ENCODE measurements around the gene SKAP2.

SKAP2 gene

GRCh38 chr7:26664735-26665416 lies 199.5 kb downstream of the SKAP2 start:
- peak; percentile 3 to 5 for DNase-seq (ENCODE audit: low read depth in 2 of 2)

GRCh38 chr7:26664274-26664673 lies 200.1 kb downstream of the SKAP2 start:
- DNase-seq (ENCODE audit: low read depth in 2 of 2): no peak

GRCh38 chr7:26663874-26664273 lies 200.5 kb downstream of the SKAP2 start:
- no peak for DNase-seq (ENCODE audit: low read depth in 2 of 2)

- DNase-seq (ENCODE audit: low read depth in 2 of 2): no peak
These were observed 201.7 kb downstream of the SKAP2 start for GRCh38 chr7:26662646-26663045.

GRCh38 chr7:26659121-26659520 lies 205.3 kb downstream of the SKAP2 start:
- DNase-seq (ENCODE audit: low read depth in 2 of 2): no peak

GRCh38 chr7:26658389-26659084 lies 205.9 kb downstream of the SKAP2 start:
- no peak for DNase-seq (ENCODE audit: low read depth in 2 of 2)

- DNase-seq (ENCODE audit: low read depth in 2 of 2): no peak
These were observed 206.6 kb downstream of the SKAP2 start for GRCh38 chr7:26657686-26658388.

GRCh38 chr7:26657206-26657641 lies 207.2 kb downstream of the SKAP2 start:
- no peak for DNase-seq (ENCODE audit: low read depth in 2 of 2)

GRCh38 chr7:26656735-26657134 lies 207.7 kb downstream of the SKAP2 start:
- DNase-seq (ENCODE audit: low read depth in 2 of 2): no peak

- no peak for DNase-seq (ENCODE audit: low read depth in 2 of 2)
These were observed 208.6 kb downstream of the SKAP2 start for GRCh38 chr7:26655781-26656180.

GRCh38 chr7:26653430-26654399 lies 210.7 kb downstream of the SKAP2 start:
- no peak for DNase-seq (ENCODE audit: low read depth in 2 of 2)

- no peak for DNase-seq (ENCODE audit: low read depth in 2 of 2)
These were observed 211.8 kb downstream of the SKAP2 start for GRCh38 chr7:26652401-26653100.

GRCh38 chr7:26650103-26650502 lies 214.3 kb downstream of the SKAP2 start:
- DNase-seq (ENCODE audit: low read depth in 2 of 2): no peak

GRCh38 chr7:26649388-26649787 lies 215.0 kb downstream of the SKAP2 start:
- no peak for DNase-seq (ENCODE audit: low read depth in 2 of 2)

- no peak for DNase-seq (ENCODE audit: low read depth in 2 of 2)
These were observed 215.8 kb downstream of the SKAP2 start for GRCh38 chr7:26648554-26648953.

- no peak for DNase-seq (ENCODE audit: low read depth in 2 of 2)
These were observed 217.9 kb downstream of the SKAP2 start for GRCh38 chr7:26646336-26647048.

- DNase-seq (ENCODE audit: low read depth in 2 of 2): no peak
These were observed 219.3 kb downstream of the SKAP2 start for GRCh38 chr7:26645121-26645520.

- DNase-seq (ENCODE audit: low read depth in 2 of 2): no peak
These were observed 222.0 kb downstream of the SKAP2 start for GRCh38 chr7:26642416-26642815.

GRCh38 chr7:26639695-26640094 lies 224.7 kb downstream of the SKAP2 start:
- DNase-seq (ENCODE audit: low read depth in 2 of 2): no peak

- no peak for DNase-seq (ENCODE audit: low read depth in 2 of 2)
These were observed 225.3 kb downstream of the SKAP2 start for GRCh38 chr7:26639111-26639510.

Data from stimulated activated CD8-positive, alpha-beta memory T cell treated with anti-CD3 and anti-CD28 coated beads, Interleukin-7, amount 100 ng/mL, for 4 hours (primary cell).